ENCODE data around the gene AIDA.

- no peak for TF ChIP-seq POLR2AphosphoS5 (IDR thresholded peaks at IDR 0.05; ENCODE audit: borderline replicate concordance, low read depth, low read length)
- TF ChIP-seq EZH2 (IDR thresholded peaks at IDR 0.05), result no peak
- TF ChIP-seq FOXP2 (optimal IDR thresholded peaks at IDR 0.05; ENCODE audit: control extremely low read depth, extremely low read length, insufficient read depth), result no peak
Measured at GRCh38 chr1:222680080-222680479, 32.2 kb downstream of the AIDA start.
